GM18909 (cell line): ENCODE results near the gene COL9A2.

ENCODE experiments used
- ATAC-seq: cut with Tn5 transposase; IDR thresholded peaks from one replicate; pipeline ENCODE4 v1.9.1; 2021; ENCODE audit warnings: mild to moderate bottlenecking; ENCODE audit not compliant: unreplicated experiment, poor library complexity

The COL9A2 gene

GRCh38 chr1:40318970-40319621 is 2.0 kb upstream of the COL9A2 start:
- no peak for ATAC-seq

GRCh38 chr1:40318476-40318875 is 1.4 kb upstream of the COL9A2 start:
- ATAC-seq: no peak

- ATAC-seq: no peak
These were observed 448 bp upstream of the COL9A2 start for GRCh38 chr1:40317394-40318074.

GRCh38 chr1:40315795-40316594 is 1.1 kb downstream of the COL9A2 start:
- no peak for ATAC-seq

GRCh38 chr1:40315239-40315794 is 1.8 kb downstream of the COL9A2 start:
- ATAC-seq: peak; percentile 44

- no peak for ATAC-seq
These were observed 2.3 kb downstream of the COL9A2 start for GRCh38 chr1:40314721-40315238.

- ATAC-seq: no peak
These were observed 2.9 kb downstream of the COL9A2 start for GRCh38 chr1:40313958-40314720.

- no peak for ATAC-seq
These were observed 3.6 kb downstream of the COL9A2 start for GRCh38 chr1:40313329-40313957.

GRCh38 chr1:40312238-40313205 is 4.6 kb downstream of the COL9A2 start:
- peak; percentile 45 for ATAC-seq

- ATAC-seq: no peak
These were observed 5.4 kb downstream of the COL9A2 start for GRCh38 chr1:40311692-40312091.

GRCh38 chr1:40310983-40311642 is 6.0 kb downstream of the COL9A2 start:
- no peak for ATAC-seq

- no peak for ATAC-seq
These were observed 7.0 kb downstream of the COL9A2 start for GRCh38 chr1:40310129-40310461.

GRCh38 chr1:40309374-40310128 is 7.5 kb downstream of the COL9A2 start:
- ATAC-seq: no peak

- no peak for ATAC-seq
These were observed 8.9 kb downstream of the COL9A2 start for GRCh38 chr1:40308036-40308727.

GRCh38 chr1:40307186-40307585 is 9.9 kb downstream of the COL9A2 start:
- no peak for ATAC-seq

GRCh38 chr1:40306296-40306695 is 10.8 kb downstream of the COL9A2 start:
- no peak for ATAC-seq

- ATAC-seq: no peak
These were observed 11.2 kb downstream of the COL9A2 start for GRCh38 chr1:40305871-40306270.
